Measurements from ENCODE around the gene TEX14. TPM values are rescaled to one million over a fixed set of nuclear protein-coding genes. Genes with fewer than 3 reads are reported as not detected.
"Not testable (repeated sequence)": the region's sequence is repeated elsewhere in the genome, so short reads cannot be mapped to it uniquely, and the experiment has no call there.

Gene TEX14
- total and polyA plus RNA-seq, 4 donors: 0.16 to 0.24 (median 0.18) TPM; not detected in 1

DNA sequence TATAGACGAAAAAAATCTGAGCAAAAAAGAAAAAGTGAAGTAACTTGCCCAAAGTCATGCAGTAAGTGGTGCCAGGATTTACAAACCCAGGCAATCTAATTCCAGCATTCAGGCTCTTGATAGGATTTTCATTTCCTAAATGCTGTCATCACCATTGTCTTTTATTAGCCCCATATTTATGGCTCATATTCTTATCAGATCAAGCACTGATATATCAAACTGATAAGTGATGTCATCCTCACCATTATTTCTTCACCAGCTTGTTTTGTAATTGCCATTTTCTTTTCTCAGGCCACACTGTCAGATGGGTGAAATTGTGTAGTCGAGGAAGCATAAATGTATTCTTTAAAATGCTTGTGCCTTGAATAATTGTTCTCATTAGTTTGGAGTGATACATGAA is 1.9 kb upstream of the TEX14 start:
- H3K27ac ChIP-seq (ENCODE audit: low read depth in 1 of 2, low read length in 2 of 2): no peak overlapping the region
- H3K9me3 ChIP-seq (ENCODE audit: control insufficient read depth, low read length): no peaks in the 10 kb centered on the region
- DNase-seq (no peak), ATAC-seq (ENCODE audit: low FRiP score) (no peak)
- no peaks in the 10 kb centered on the region for H3K4me1 ChIP-seq (ENCODE audit: control insufficient read depth in 1 of 2, insufficient read depth in 2 of 2, low read length in 2 of 2)
- no peaks in the 10 kb centered on the region for H3K27me3 ChIP-seq (ENCODE audit: control insufficient read depth in 1 of 2, insufficient read depth in 2 of 2, low read length in 1 of 2)
- no peaks in the 10 kb centered on the region for H3K36me3 ChIP-seq (ENCODE audit: control insufficient read depth in 1 of 2, insufficient read depth in 2 of 2, low read length in 1 of 2)
- WGBS, 2 donors: 74 to 76% methylated on average over 2 of the region's 2 CpGs
- intact Hi-C loops (cut with DNase I): loop anchor here (5.0 to 10.0 kb wide), 4 partner anchors 61 to 179 kb away; partner anchors contain the start of gene MTMR4 (in 1 of the 2)
- no peak overlapping the region for H3K4me3 ChIP-seq (ENCODE audit: low read length in 2 of 2)

DNA sequence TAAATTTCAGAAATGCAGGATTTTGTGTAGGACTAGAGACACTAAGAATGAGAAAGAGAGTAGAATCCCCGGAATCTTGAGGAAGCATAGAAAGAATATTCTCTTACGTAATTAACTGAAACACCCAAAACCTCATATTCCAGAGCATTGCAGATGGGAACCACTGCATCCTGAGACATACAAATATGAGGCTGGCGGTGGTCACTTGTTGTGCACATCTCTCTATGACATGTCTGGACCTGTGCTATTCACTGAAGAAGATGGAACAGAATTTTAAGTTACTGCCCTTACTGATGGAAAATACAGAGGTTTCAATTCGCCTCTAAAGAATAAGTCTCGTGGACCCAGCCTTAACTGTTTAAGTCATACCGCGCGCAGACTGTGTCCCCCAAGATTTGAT is 1.4 kb upstream of the TEX14 start:
- no peak overlapping the region for H3K27ac ChIP-seq (ENCODE audit: low read depth in 1 of 2, low read length in 2 of 2)
- peak overlapping the region; percentile 36 to 73 for H3K4me3 ChIP-seq (ENCODE audit: low read length in 2 of 2)
- WGBS, 2 donors: 68 to 73% methylated on average over 8 of the region's 8 CpGs
- no peaks in the 10 kb centered on the region for H3K27me3 ChIP-seq (ENCODE audit: control insufficient read depth in 1 of 2, insufficient read depth in 2 of 2, low read length in 1 of 2)
- H3K9me3 ChIP-seq (ENCODE audit: control insufficient read depth, low read length): no peaks in the 10 kb centered on the region
- H3K4me1 ChIP-seq (ENCODE audit: control insufficient read depth in 1 of 2, insufficient read depth in 2 of 2, low read length in 2 of 2): no peaks in the 10 kb centered on the region
- intact Hi-C loops (cut with DNase I): loop anchor here (5.0 to 10.0 kb wide), 4 partner anchors 61 to 178 kb away; partner anchors contain the start of gene MTMR4 (in 1 of the 2)
- no peaks in the 10 kb centered on the region for H3K36me3 ChIP-seq (ENCODE audit: control insufficient read depth in 1 of 2, insufficient read depth in 2 of 2, low read length in 1 of 2)
- ATAC-seq (ENCODE audit: low FRiP score): peak; percentile 13
- DNase-seq: no peak

DNA sequence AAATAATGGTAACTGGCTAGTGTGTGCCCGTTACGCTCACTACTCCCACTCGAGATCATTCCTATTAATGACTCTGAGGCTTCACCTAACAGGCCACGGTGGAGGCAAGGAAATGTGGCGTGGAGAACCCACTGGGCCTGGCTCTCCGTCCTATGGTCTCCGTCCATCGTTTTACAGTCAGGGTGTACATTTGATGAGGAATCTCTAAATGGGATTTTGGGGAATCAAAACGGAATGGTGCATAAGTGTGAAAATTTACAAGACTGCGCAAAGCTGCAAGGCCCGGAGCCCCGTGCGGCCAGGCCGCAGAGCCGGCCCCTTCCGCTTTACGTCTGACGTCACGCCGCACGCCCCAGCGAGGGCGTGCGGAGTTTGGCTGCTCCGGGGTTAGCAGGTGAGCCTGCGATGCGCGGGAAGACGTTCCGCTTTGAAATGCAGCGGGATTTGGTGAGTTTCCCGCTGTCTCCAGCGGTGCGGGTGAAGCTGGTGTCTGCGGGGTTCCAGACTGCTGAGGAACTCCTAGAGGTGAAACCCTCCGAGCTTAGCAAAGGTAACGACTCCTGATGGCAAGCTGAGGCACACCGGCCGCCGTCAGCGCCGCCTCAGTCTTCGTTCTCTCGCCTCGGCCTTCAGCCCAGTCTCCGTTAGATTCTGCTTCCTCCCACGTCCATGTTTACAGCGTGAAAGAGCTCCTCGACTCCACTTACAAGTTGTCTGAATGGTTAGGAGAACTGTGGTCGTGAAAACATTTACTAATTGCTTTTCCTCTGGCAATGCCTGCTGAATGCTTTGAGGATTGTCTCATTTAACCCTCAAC is 602 bp upstream of the TEX14 start, which contains the start of gene RAD51C:
Gene RAD51C (plus strand): TSS at position 364 of the 817 bp plus-strand sequence. CDS start 42 bp downstream, at position 406.
- Histone ChIP-seq H3K27ac (ENCODE audit: low read depth in 1 of 2, low read length in 2 of 2) (peak within 1 kb of the TSS; percentile 23 to 66), H3K27me3 (ENCODE audit: control insufficient read depth in 1 of 2, insufficient read depth in 2 of 2, low read length in 1 of 2) (no peaks in the 10 kb centered on the region), H3K9me3 (ENCODE audit: control insufficient read depth, low read length) (no peaks in the 10 kb centered on the region), H3K4me1 (ENCODE audit: control insufficient read depth in 1 of 2, insufficient read depth in 2 of 2, low read length in 2 of 2) (no peaks in the 10 kb centered on the region), H3K4me3 (ENCODE audit: low read length in 2 of 2) (peak within 1 kb of the TSS; percentile 36 to 73), H3K36me3 (ENCODE audit: control insufficient read depth in 1 of 2, insufficient read depth in 2 of 2, low read length in 1 of 2) (no peaks in the 10 kb centered on the region)
- peak; percentile 96 for ATAC-seq (ENCODE audit: low FRiP score)
- DNase-seq: peak; percentile 92 to 93
- intact Hi-C loops (cut with DNase I): loop anchor here (5.0 to 10.0 kb wide), 4 partner anchors 60 to 178 kb away; partner anchors contain the start of gene MTMR4 (in 1 of the 2)
- WGBS, 2 donors: 11 to 12% methylated on average over 50 of the region's 50 CpGs

DNA sequence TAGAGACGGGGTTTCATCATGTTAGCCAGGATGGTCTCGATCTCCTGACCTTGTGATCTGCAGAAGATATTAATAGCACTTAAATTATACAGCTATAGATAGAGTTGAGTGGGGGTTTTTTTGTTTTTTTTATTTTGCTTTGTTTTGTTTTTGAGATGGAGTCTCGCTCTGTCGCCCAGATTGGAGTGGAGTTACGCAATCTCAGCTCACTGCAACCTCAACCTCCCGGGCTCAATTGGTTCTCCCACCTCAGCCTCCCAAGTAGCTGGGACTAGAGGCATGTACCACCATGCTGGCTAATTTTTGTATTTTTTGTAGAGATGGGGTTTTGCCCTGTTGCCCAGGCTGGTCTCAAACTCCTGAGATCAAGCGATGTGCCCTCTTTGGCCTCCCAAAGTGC is 1.8 kb downstream of the TEX14 start:
- not testable (repeated sequence) for H3K4me3 ChIP-seq (ENCODE audit: low read length in 2 of 2); H3K36me3 ChIP-seq (ENCODE audit: control insufficient read depth in 1 of 2, insufficient read depth in 2 of 2, low read length in 1 of 2); DNase-seq; ATAC-seq (ENCODE audit: low FRiP score); H3K27ac ChIP-seq (ENCODE audit: low read depth in 1 of 2, low read length in 2 of 2); H3K27me3 ChIP-seq (ENCODE audit: control insufficient read depth in 1 of 2, insufficient read depth in 2 of 2, low read length in 1 of 2); H3K9me3 ChIP-seq (ENCODE audit: control insufficient read depth, low read length); H3K4me1 ChIP-seq (ENCODE audit: control insufficient read depth in 1 of 2, insufficient read depth in 2 of 2, low read length in 2 of 2)
- WGBS, 2 donors: 95 to 96% methylated on average over 7 of the region's 7 CpGs
- intact Hi-C loops (cut with DNase I): loop anchor here (5.0 to 10.0 kb wide), 4 partner anchors 58 to 175 kb away; partner anchors contain the start of gene MTMR4 (in 1 of the 2)

DNA sequence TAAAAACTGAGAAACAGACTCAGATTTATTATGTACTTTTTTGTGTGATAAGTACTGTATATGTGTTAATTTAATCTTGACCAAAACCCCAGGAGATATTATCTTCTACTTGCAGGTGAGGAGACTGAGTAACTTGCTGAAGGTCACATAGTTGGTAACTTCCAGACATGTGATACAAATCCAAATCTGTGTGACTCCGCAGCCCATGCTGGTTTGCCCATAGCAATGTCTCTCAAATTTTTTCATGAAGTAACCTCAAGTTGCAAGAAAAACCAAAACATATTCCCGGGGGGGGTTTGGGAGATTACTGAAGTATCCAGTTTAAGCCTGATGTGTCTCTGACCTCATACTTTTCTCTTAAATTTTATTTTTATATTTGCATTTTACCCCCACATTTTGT is 3.3 kb downstream of the TEX14 start:
- ATAC-seq (ENCODE audit: low FRiP score): no peak
- Histone ChIP-seq H3K4me1 (ENCODE audit: control insufficient read depth in 1 of 2, insufficient read depth in 2 of 2, low read length in 2 of 2) (no peaks in the 10 kb centered on the region), H3K36me3 (ENCODE audit: control insufficient read depth in 1 of 2, insufficient read depth in 2 of 2, low read length in 1 of 2) (no peaks in the 10 kb centered on the region), H3K9me3 (ENCODE audit: control insufficient read depth, low read length) (no peaks in the 10 kb centered on the region), H3K27me3 (ENCODE audit: control insufficient read depth in 1 of 2, insufficient read depth in 2 of 2, low read length in 1 of 2) (no peaks in the 10 kb centered on the region), H3K4me3 (ENCODE audit: low read length in 2 of 2) (no peak overlapping the region), H3K27ac (ENCODE audit: low read depth in 1 of 2, low read length in 2 of 2) (no peak overlapping the region)
- WGBS, 2 donors: 86 to 89% methylated on average over 2 of the region's 2 CpGs
- no peak for DNase-seq
- intact Hi-C loops (cut with DNase I): no loop called here

DNA sequence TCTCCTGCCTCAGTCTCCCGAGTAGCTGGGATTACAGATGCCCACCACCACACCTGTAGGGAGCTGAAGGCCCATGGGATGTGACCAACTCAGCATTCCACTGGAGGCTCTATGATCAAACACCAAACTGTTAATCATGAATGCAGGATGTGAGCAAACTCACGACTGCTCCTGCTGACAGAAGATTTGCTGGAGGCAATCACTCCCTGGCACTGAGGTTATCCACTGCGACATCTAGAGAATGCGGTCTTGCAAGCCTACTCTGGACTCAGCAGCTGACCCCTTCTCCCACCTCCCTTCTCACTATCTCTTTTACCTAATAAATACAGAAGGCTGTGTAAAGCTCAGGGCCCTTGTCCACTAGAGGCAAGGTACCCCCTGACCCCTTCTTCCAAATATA is 4.9 kb downstream of the TEX14 start:
- H3K27ac ChIP-seq (ENCODE audit: low read depth in 1 of 2, low read length in 2 of 2): no peak overlapping the region
- intact Hi-C loops (cut with DNase I): no loop called here
- no peaks in the 10 kb centered on the region for H3K36me3 ChIP-seq (ENCODE audit: control insufficient read depth in 1 of 2, insufficient read depth in 2 of 2, low read length in 1 of 2)
- ATAC-seq (ENCODE audit: low FRiP score) (no peak), DNase-seq (no peak)
- H3K4me1 ChIP-seq (ENCODE audit: control insufficient read depth in 1 of 2, insufficient read depth in 2 of 2, low read length in 2 of 2): no peaks in the 10 kb centered on the region
- 70% methylated on average over 4 of the region's 4 CpGs for WGBS, 2 donors
- H3K4me3 ChIP-seq (ENCODE audit: low read length in 2 of 2): no peak overlapping the region
- H3K9me3 ChIP-seq (ENCODE audit: control insufficient read depth, low read length): no peaks in the 10 kb centered on the region
- no peaks in the 10 kb centered on the region for H3K27me3 ChIP-seq (ENCODE audit: control insufficient read depth in 1 of 2, insufficient read depth in 2 of 2, low read length in 1 of 2)

DNA sequence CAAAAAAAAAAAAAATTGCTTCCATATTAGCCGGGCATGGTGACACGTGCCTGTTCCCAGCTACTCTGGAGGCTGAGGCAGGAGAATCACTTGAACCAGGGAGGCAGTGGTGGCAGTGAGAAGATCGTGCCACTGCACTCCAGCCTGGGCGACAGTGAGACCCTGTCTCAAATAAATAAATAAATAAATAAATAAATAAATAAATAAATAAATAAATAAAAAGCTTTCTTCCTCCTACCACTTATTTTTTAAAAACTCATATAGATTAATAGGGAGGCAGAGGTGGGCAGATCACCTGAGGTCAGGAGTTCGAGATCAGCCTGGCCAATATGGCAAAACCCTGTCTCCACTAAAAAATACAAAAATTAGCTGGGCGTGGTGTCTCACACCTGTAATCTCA is 7.4 kb downstream of the TEX14 start:
- intact Hi-C loops (cut with DNase I); ATAC-seq (ENCODE audit: low FRiP score): not testable (repeated sequence)

DNA sequence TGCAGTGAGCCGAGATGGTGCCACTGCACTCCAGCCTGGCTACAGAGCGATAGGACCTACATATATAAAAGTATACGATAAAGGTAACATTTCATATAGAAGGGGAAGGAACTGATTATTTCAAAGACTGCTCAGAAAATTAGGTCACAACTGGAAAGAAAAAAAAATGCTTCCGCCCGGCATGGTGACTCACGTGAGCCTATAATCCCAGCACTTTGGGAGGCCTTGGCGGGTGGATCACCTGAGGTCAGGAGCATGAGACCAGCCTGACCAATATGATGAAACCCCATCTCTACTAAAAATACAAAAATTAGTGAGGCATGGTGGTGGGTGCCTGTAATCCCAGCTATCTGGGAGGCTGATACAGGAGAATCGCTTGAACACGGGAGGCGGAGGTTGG is 7.8 kb downstream of the TEX14 start:
- intact Hi-C loops (cut with DNase I): no loop called here
- Histone ChIP-seq H3K27ac (ENCODE audit: low read depth in 1 of 2, low read length in 2 of 2) (no peak overlapping the region), H3K4me3 (ENCODE audit: low read length in 2 of 2) (no peak overlapping the region), H3K4me1 (ENCODE audit: control insufficient read depth in 1 of 2, insufficient read depth in 2 of 2, low read length in 2 of 2) (no peaks in the 10 kb centered on the region), H3K27me3 (ENCODE audit: control insufficient read depth in 1 of 2, insufficient read depth in 2 of 2, low read length in 1 of 2) (peaks cover 0 to 4% of the 10 kb centered on the region in 2 donors), H3K36me3 (ENCODE audit: control insufficient read depth in 1 of 2, insufficient read depth in 2 of 2, low read length in 1 of 2) (no peaks in the 10 kb centered on the region), H3K9me3 (ENCODE audit: control insufficient read depth, low read length) (no peaks in the 10 kb centered on the region)
- no peak for ATAC-seq (ENCODE audit: low FRiP score)
- no peak for DNase-seq
- 83 to 91% methylated on average over 10 of the region's 10 CpGs for WGBS, 2 donors

More for the DNA sequence above, 7.4 kb downstream of the TEX14 start:
- H3K27ac ChIP-seq (ENCODE audit: low read depth in 1 of 2, low read length in 2 of 2); H3K27me3 ChIP-seq (ENCODE audit: control insufficient read depth in 1 of 2, insufficient read depth in 2 of 2, low read length in 1 of 2); H3K4me3 ChIP-seq (ENCODE audit: low read length in 2 of 2); H3K9me3 ChIP-seq (ENCODE audit: control insufficient read depth, low read length); DNase-seq; H3K36me3 ChIP-seq (ENCODE audit: control insufficient read depth in 1 of 2, insufficient read depth in 2 of 2, low read length in 1 of 2); H3K4me1 ChIP-seq (ENCODE audit: control insufficient read depth in 1 of 2, insufficient read depth in 2 of 2, low read length in 2 of 2): not testable (repeated sequence)
- WGBS, 2 donors: 89 to 91% methylated on average over 6 of the region's 6 CpGs

DNA sequence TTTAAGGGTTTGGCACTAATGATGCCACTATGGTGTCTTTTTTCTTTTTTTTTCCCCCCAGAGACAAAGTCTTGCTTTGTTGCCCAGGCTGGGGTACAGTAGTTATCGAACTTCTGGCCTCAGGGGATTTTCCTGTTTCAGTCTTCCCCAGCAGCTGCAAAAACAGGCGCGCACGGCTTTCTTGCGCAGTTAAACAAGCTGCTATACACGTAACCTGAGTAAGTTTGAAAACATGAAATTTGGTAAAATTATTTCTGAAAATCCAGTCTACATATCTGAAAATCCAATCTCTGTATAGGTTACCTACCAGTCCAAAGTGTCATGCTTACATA is 11.8 kb downstream of the TEX14 start:
- Histone ChIP-seq H3K27me3 (ENCODE audit: control insufficient read depth in 1 of 2, insufficient read depth in 2 of 2, low read length in 1 of 2) (peaks cover 0 to 4% of the 10 kb centered on the region in 2 donors), H3K9me3 (ENCODE audit: control insufficient read depth, low read length) (no peaks in the 10 kb centered on the region), H3K36me3 (ENCODE audit: control insufficient read depth in 1 of 2, insufficient read depth in 2 of 2, low read length in 1 of 2) (no peaks in the 10 kb centered on the region), H3K27ac (ENCODE audit: low read depth in 1 of 2, low read length in 2 of 2) (no peak overlapping the region), H3K4me3 (ENCODE audit: low read length in 2 of 2) (no peak overlapping the region), H3K4me1 (ENCODE audit: control insufficient read depth in 1 of 2, insufficient read depth in 2 of 2, low read length in 2 of 2) (no peaks in the 10 kb centered on the region)
- DNase-seq: no peak
- ATAC-seq (ENCODE audit: low FRiP score): no peak
- intact Hi-C loops (cut with DNase I): no loop called here
- 55 to 64% methylated on average over 6 of the region's 6 CpGs for WGBS, 2 donors

Measured in aorta (tissue), 5 donors.